GM12878 (cell line): ENCODE measurements around the gene VWA7. TPM values are rescaled to one million over a fixed set of nuclear protein-coding genes. Genes with fewer than 3 reads are reported as not detected.

Experiments used
- CHD2 ChIP-seq: IDR thresholded peaks from 2 replicates; pipeline ENCODE4 v1.6.1; 2011; ENCODE audit warnings: low read depth, low read length, improper control_type of control experiment, borderline replicate concordance
- EGR1 ChIP-seq, 2 experiments: IDR thresholded peaks; 1 replicate in 1 of 2; 2 replicates in 1 of 2; pipeline ENCODE4 v1.6.1; 2011 to 2012; ENCODE audit warnings: low read depth in 2 of 2, low read length in 2 of 2, borderline replicate concordance in 1 of 2, mild to moderate bottlenecking in 1 of 2, moderate library complexity in 1 of 2
- FOS ChIP-seq: IDR thresholded peaks from 3 replicates; pipeline ENCODE4 v1.6.1; 2011; ENCODE audit warnings: borderline replicate concordance; ENCODE audit not compliant: insufficient read length; ENCODE audit errors: extremely low read depth
- GATAD2B ChIP-seq: fragments of 450-650 bp; conservative IDR thresholded peaks from 2 replicates; pipeline ENCODE4 v1.6.1; 2017; ENCODE audit warnings: low read depth, mild to moderate bottlenecking, moderate library complexity
- JUNB ChIP-seq: IDR thresholded peaks from 2 replicates; pipeline ENCODE4 v1.6.1; 2016; ENCODE audit warnings: antibody characterized with exemption, mild to moderate bottlenecking
- MXI1 ChIP-seq: fragments of 150-350 bp; IDR thresholded peaks from 2 replicates; pipeline ENCODE4 v1.6.1; 2011; ENCODE audit warnings: low read depth, mild to moderate bottlenecking, inconsistent platforms, low read length, improper control_type of control experiment
- POU2F2 ChIP-seq: IDR thresholded peaks from 3 replicates; pipeline ENCODE4 v1.6.1; 2011; ENCODE audit warnings: low read depth, mild to moderate bottlenecking, low read length, borderline replicate concordance
- RCOR1 ChIP-seq: conservative IDR thresholded peaks from 2 replicates; pipeline ENCODE4 v1.6.1; 2012; ENCODE audit warnings: low read depth, low read length, improper control_type of control experiment
- SIN3A ChIP-seq: IDR thresholded peaks from 2 replicates; pipeline ENCODE4 v1.6.1; 2012; ENCODE audit warnings: low read depth, low read length, improper control_type of control experiment
- SMAD5 ChIP-seq: IDR thresholded peaks from 2 replicates; pipeline ENCODE4 v1.6.1; 2016; ENCODE audit warnings: antibody characterized with exemption, low read depth
- TAF1 ChIP-seq: IDR thresholded peaks from 2 replicates; pipeline ENCODE4 v1.6.1; 2011; ENCODE audit warnings: mild to moderate bottlenecking, low read depth, low read length, borderline replicate concordance
- ZNF274 ChIP-seq: IDR thresholded peaks from one replicate; pipeline ENCODE4 v1.8.0; 2011; ENCODE audit not compliant: insufficient read length, insufficient read depth
- ZNF384 ChIP-seq: IDR thresholded peaks from 2 replicates; pipeline ENCODE4 v1.6.1; 2012; ENCODE audit warnings: low read depth, mild to moderate bottlenecking, low read length, improper control_type of control experiment, borderline replicate concordance
- polyA plus RNA-seq, 11 experiments: library from polyadenylated mRNA; depleted of rRNA in 4 of 11; unstranded in 6 of 11; stranded (reverse) in 5 of 11; fragments of >200 nt; fragmentation: Nextera tagmentation in 4 of 11; fragmentation: Illumina TruSeq in 1 of 11; extraction: Ambion mirVana in 4 of 11; extraction: Trizol in 1 of 11; gene quantifications; 1 replicate in 1 of 11; 2 replicates in 10 of 11; pipeline versions ENCODE4 v1.2.1 to v1.2.3, GENCODE V29; 2011 to 2016; ENCODE audit warnings: inconsistent platforms in 2 of 11, missing spikeins in 2 of 11, low read depth in 1 of 11
- total RNA-seq, 4 experiments: library from RNA; depleted of rRNA in 3 of 4; stranded (reverse); fragments of >200 nt in 3 of 4; fragmentation: Illumina TruSeq in 1 of 4; extraction: Trizol in 1 of 4; gene quantifications; 2 replicates each; pipeline versions ENCODE4 v1.2.1 to v1.2.3, GENCODE V29; 2013 to 2021
- TF ChIP-seq, protein P1 (sequence below): fragments of 450-650 bp; conservative IDR thresholded peaks from 2 replicates; pipeline ENCODE4 v1.6.1; 2017; ENCODE audit warnings: mild to moderate bottlenecking, moderate library complexity
- TF ChIP-seq, protein P2 (sequence below): fragments of 450-650 bp; IDR thresholded peaks from 2 replicates; pipeline ENCODE4 v1.6.1; 2017; ENCODE audit warnings: low read depth, mild to moderate bottlenecking, moderate library complexity
- TF ChIP-seq, protein P3 (sequence below): IDR thresholded peaks from 2 replicates; pipeline ENCODE4 v1.6.1; 2011; ENCODE audit warnings: low read depth, mild to moderate bottlenecking, low read length, moderate library complexity, borderline replicate concordance; ENCODE audit errors: extremely low read depth
- TF ChIP-seq, protein P4 (sequence below): fragments of 450-650 bp; IDR thresholded peaks from 2 replicates; pipeline ENCODE4 v1.6.1; 2018; ENCODE audit warnings: mild to moderate bottlenecking, low read depth, moderate library complexity; ENCODE audit not compliant: partially characterized antibody
- TF ChIP-seq, protein P5 (sequence below): fragments of 450-650 bp; IDR thresholded peaks from 2 replicates; pipeline ENCODE4 v1.6.1; 2016; ENCODE audit warnings: mild to moderate bottlenecking
- TF ChIP-seq, protein P6 (sequence below): IDR thresholded peaks from 2 replicates; pipeline ENCODE4 v1.6.1; 2011; ENCODE audit warnings: borderline replicate concordance, low read depth, mild to moderate bottlenecking, moderate library complexity, mixed read lengths, low read length; ENCODE audit not compliant: insufficient read depth; ENCODE audit errors: extremely low read length

The VWA7 gene
- total and polyA plus RNA-seq, 10 of the 15 experiments (the other 5 are each of a cell fraction or from before 2014, with no cell fraction given) = 0.11 to 3.1 (median 1.2) TPM; not detected in 1

DNA sequence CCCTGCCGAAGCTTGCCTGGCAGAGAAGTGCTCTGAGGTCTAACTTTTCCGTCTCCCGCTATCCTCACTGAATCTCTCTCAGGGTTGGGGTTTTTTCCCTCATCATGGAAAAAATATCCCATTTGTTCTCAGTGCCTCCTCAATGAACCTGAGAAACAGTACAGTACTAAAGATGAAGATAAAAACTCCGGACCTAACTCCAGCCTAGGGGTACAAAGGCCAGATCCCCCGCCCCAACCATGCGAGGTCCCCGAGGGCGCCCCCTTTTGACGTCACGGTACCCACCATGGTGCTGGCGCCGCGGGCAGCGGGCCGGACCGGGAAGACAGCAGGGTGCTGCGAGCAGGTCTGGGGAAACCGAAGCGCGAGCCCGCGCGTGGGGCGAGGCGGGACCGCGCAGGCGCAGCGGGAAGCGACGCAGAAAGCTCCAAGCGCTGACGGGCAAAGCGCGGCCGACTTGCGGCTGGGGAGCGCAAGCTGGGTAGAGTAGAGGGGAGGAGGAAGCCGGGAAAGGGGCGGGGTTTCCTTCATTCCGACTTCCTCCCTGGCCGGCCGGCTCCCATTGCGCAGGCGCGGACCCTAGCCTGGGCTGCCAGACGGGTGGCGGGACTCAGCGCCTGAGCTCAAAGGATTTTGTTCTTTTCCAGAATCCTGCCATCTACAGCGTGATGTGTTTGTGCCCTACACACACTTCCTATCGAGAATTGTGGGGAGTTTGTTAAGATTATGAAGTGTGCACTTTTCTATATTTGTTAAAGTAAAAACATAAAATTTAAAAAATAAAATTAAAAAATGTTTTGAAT, 29.5 kb upstream of the VWA7 start, which contains the start of gene LSM2 (continued):
- TF ChIP-seq, protein P1, sequence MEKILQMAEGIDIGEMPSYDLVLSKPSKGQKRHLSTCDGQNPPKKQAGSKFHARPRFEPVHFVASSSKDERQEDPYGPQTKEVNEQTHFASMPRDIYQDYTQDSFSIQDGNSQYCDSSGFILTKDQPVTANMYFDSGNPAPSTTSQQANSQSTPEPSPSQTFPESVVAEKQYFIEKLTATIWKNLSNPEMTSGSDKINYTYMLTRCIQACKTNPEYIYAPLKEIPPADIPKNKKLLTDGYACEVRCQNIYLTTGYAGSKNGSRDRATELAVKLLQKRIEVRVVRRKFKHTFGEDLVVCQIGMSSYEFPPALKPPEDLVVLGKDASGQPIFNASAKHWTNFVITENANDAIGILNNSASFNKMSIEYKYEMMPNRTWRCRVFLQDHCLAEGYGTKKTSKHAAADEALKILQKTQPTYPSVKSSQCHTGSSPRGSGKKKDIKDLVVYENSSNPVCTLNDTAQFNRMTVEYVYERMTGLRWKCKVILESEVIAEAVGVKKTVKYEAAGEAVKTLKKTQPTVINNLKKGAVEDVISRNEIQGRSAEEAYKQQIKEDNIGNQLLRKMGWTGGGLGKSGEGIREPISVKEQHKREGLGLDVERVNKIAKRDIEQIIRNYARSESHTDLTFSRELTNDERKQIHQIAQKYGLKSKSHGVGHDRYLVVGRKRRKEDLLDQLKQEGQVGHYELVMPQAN = peak; percentile 69; the same call in 1 of the 2 replicates
- no peak for TF ChIP-seq FOS
- TF ChIP-seq, protein P2, sequence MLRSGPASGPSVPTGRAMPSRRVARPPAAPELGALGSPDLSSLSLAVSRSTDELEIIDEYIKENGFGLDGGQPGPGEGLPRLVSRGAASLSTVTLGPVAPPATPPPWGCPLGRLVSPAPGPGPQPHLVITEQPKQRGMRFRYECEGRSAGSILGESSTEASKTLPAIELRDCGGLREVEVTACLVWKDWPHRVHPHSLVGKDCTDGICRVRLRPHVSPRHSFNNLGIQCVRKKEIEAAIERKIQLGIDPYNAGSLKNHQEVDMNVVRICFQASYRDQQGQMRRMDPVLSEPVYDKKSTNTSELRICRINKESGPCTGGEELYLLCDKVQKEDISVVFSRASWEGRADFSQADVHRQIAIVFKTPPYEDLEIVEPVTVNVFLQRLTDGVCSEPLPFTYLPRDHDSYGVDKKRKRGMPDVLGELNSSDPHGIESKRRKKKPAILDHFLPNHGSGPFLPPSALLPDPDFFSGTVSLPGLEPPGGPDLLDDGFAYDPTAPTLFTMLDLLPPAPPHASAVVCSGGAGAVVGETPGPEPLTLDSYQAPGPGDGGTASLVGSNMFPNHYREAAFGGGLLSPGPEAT = peak; percentile 79
- TF ChIP-seq SIN3A = peak; percentile 33; the same call in 1 of the 2 replicates
- peak; percentile 62 for TF ChIP-seq TAF1
- TF ChIP-seq GATAD2B = peak; percentile 84
- TF ChIP-seq POU2F2 = peak; percentile 76
- no peak for TF ChIP-seq RCOR1
- TF ChIP-seq, protein P3, sequence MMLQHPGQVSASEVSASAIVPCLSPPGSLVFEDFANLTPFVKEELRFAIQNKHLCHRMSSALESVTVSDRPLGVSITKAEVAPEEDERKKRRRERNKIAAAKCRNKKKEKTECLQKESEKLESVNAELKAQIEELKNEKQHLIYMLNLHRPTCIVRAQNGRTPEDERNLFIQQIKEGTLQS = no peak
- TF ChIP-seq, protein P4, sequence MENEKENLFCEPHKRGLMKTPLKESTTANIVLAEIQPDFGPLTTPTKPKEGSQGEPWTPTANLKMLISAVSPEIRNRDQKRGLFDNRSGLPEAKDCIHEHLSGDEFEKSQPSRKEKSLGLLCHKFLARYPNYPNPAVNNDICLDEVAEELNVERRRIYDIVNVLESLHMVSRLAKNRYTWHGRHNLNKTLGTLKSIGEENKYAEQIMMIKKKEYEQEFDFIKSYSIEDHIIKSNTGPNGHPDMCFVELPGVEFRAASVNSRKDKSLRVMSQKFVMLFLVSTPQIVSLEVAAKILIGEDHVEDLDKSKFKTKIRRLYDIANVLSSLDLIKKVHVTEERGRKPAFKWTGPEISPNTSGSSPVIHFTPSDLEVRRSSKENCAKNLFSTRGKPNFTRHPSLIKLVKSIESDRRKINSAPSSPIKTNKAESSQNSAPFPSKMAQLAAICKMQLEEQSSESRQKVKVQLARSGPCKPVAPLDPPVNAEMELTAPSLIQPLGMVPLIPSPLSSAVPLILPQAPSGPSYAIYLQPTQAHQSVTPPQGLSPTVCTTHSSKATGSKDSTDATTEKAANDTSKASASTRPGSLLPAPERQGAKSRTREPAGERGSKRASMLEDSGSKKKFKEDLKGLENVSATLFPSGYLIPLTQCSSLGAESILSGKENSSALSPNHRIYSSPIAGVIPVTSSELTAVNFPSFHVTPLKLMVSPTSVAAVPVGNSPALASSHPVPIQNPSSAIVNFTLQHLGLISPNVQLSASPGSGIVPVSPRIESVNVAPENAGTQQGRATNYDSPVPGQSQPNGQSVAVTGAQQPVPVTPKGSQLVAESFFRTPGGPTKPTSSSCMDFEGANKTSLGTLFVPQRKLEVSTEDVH = no peak
- no peak for TF ChIP-seq JUNB
- peak; percentile 83; the same call in 1 of the 2 replicates for TF ChIP-seq SMAD5
- TF ChIP-seq ZNF274 = no peak
- no peak for TF ChIP-seq EGR1 (IDR thresholded peaks at IDR 0.05; ENCODE audit: borderline replicate concordance in 1 of 2, low read depth in 2 of 2, low read length in 2 of 2)
- TF ChIP-seq CHD2 = no peak
- no peak for TF ChIP-seq ZNF384
- TF ChIP-seq, protein P5, sequence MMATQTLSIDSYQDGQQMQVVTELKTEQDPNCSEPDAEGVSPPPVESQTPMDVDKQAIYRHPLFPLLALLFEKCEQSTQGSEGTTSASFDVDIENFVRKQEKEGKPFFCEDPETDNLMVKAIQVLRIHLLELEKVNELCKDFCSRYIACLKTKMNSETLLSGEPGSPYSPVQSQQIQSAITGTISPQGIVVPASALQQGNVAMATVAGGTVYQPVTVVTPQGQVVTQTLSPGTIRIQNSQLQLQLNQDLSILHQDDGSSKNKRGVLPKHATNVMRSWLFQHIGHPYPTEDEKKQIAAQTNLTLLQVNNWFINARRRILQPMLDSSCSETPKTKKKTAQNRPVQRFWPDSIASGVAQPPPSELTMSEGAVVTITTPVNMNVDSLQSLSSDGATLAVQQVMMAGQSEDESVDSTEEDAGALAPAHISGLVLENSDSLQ = peak; percentile 42
- TF ChIP-seq, protein P6, sequence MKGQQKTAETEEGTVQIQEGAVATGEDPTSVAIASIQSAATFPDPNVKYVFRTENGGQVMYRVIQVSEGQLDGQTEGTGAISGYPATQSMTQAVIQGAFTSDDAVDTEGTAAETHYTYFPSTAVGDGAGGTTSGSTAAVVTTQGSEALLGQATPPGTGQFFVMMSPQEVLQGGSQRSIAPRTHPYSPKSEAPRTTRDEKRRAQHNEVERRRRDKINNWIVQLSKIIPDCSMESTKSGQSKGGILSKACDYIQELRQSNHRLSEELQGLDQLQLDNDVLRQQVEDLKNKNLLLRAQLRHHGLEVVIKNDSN = no peak
- TF ChIP-seq MXI1 = no peak
